Measurements from ENCODE around the gene ANO10.

- no peak for TF ChIP-seq ELK4 (IDR thresholded peaks at IDR 0.05; ENCODE audit: borderline replicate concordance, low read depth, low read length)
- no peak for TF ChIP-seq ZNF660 (tag by site-specific recombination; IDR thresholded peaks at IDR 0.05)
These were observed 148.6 kb downstream of the ANO10 start for GRCh38 chr3:43473244-43473643.
